Measurements from ENCODE around the gene SUPT3H.

Gene SUPT3H

DNA sequence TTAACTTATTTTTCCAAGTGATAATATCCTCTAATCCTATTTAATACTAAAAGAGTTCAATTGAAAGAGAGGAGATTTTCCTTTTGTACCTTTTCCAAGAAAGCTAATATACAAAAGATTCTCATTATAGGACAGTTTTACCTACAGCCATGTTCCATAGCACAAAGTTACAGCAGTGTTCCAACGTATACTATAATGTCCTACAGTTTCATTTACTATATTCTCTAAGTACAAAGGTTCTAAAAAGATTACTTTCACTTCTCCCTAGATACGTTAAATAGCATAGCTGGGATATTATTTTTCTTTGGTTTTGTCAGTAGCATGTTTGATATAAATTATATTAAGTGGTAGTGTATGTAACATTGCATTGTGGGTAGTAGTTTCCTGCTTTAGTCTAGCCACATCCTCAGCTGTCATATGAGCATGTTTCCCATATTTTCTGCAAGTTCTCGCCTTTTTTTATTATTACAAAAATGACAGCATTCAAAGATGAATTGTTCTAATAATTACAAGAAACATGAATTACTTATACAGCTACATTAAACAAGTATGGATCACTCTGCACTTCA, 54.0 kb downstream of the SUPT3H start:
- Histone ChIP-seq H3K36me3 (ENCODE audit: control insufficient read depth in 2 of 2, insufficient read depth in 2 of 2, low read length in 2 of 2) (no peaks in the 10 kb centered on the region), H3K4me3 (ENCODE audit: low read length in 2 of 2) (no peak overlapping the region), H3K27ac (ENCODE audit: low read length) (no peak overlapping the region)

DNA sequence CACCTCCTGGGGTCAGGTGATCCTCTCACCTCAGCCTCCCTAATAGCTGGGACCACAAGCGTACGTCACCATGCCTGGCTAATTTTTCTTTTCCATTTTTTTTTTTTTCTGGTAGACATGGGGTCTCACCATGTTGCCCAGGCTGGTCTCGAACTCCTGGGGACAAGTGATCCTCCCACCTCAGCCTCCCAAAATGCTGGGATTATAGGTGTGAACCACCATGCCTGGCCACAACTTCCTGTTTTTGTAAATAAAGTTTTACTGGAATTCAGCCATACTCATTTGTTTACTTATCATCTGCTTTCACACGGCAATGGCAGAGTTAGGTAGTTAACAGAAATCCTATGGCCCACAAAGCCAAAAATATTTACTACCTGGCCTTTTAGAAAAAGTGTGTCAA, 57.4 kb downstream of the SUPT3H start:
- no peaks in the 10 kb centered on the region for H3K36me3 ChIP-seq (ENCODE audit: control insufficient read depth in 2 of 2, insufficient read depth in 2 of 2, low read length in 2 of 2)
- H3K9ac ChIP-seq (ENCODE audit: low read length in 2 of 2): no peak overlapping the region
- no peak overlapping the region for H3K4me3 ChIP-seq (ENCODE audit: low read length in 2 of 2)
- H3K27ac ChIP-seq (ENCODE audit: low read length): no peak overlapping the region
- H3K4me1 ChIP-seq (ENCODE audit: control insufficient read depth, insufficient read depth, low read length): no peaks in the 10 kb centered on the region
- H3K27me3 ChIP-seq (ENCODE audit: control insufficient read depth in 1 of 2, insufficient read depth in 2 of 2, low read length in 2 of 2): no peaks in the 10 kb centered on the region
- H3K9me3 ChIP-seq (ENCODE audit: control insufficient read depth in 2 of 2, low read length in 2 of 2): peaks cover 0 to 3% of the 10 kb centered on the region in 2 donors

More for the DNA sequence above, 54.0 kb downstream of the SUPT3H start:
- no peaks in the 10 kb centered on the region for H3K9me3 ChIP-seq (ENCODE audit: control insufficient read depth in 2 of 2, low read length in 2 of 2)
- H3K4me1 ChIP-seq (ENCODE audit: control insufficient read depth, insufficient read depth, low read length): no peaks in the 10 kb centered on the region
- no peaks in the 10 kb centered on the region for H3K27me3 ChIP-seq (ENCODE audit: control insufficient read depth in 1 of 2, insufficient read depth in 2 of 2, low read length in 2 of 2)
- H3K9ac ChIP-seq (ENCODE audit: low read length in 2 of 2): no peak overlapping the region

- no peaks in the 10 kb centered on the region for H3K4me1 ChIP-seq (ENCODE audit: control insufficient read depth, insufficient read depth, low read length)
- H3K36me3 ChIP-seq (ENCODE audit: control insufficient read depth in 2 of 2, insufficient read depth in 2 of 2, low read length in 2 of 2): no peaks in the 10 kb centered on the region
- no peak overlapping the region for H3K27ac ChIP-seq (ENCODE audit: low read length)
- no peak overlapping the region for H3K4me3 ChIP-seq (ENCODE audit: low read length in 2 of 2)
- H3K27me3 ChIP-seq (ENCODE audit: control insufficient read depth in 1 of 2, insufficient read depth in 2 of 2, low read length in 2 of 2): no peaks in the 10 kb centered on the region
- H3K9me3 ChIP-seq (ENCODE audit: control insufficient read depth in 2 of 2, low read length in 2 of 2): peaks cover 0 to 3% of the 10 kb centered on the region in 2 donors
- H3K9ac ChIP-seq (ENCODE audit: low read length in 2 of 2): no peak overlapping the region
Observed at GRCh38 chr6:45314146-45314545, 63.6 kb downstream of the SUPT3H start.

GRCh38 chr6:45310118-45310788, 67.5 kb downstream of the SUPT3H start:
- Histone ChIP-seq H3K27ac (ENCODE audit: low read length) (no peak overlapping the region), H3K36me3 (ENCODE audit: control insufficient read depth in 2 of 2, insufficient read depth in 2 of 2, low read length in 2 of 2) (no peaks in the 10 kb centered on the region), H3K27me3 (ENCODE audit: control insufficient read depth in 1 of 2, insufficient read depth in 2 of 2, low read length in 2 of 2) (no peaks in the 10 kb centered on the region), H3K9ac (ENCODE audit: low read length in 2 of 2) (no peak overlapping the region), H3K4me3 (ENCODE audit: low read length in 2 of 2) (no peak overlapping the region), H3K4me1 (ENCODE audit: control insufficient read depth, insufficient read depth, low read length) (no peaks in the 10 kb centered on the region), H3K9me3 (ENCODE audit: control insufficient read depth in 2 of 2, low read length in 2 of 2) (no peaks in the 10 kb centered on the region)

DNA sequence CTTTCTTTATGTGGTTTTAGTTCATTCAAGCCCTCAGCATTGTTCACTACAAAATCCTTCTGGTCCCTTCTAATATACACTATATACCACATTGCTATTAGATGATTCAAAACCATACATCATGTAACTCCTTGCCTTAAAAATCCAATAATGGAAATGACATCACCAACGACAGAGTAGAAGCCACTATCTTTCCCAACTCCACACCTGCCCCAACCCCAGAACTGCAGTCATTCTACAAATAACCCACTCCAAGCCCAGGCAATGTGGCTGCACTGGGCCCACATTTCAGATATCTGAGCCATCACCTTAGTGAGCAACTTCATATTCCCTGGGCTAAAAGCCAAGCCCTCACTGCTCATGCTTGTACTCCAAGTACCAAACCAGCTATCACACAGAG, 72.2 kb downstream of the SUPT3H start:
- no peak overlapping the region for H3K4me3 ChIP-seq (ENCODE audit: low read length in 2 of 2)
- H3K27me3 ChIP-seq (ENCODE audit: control insufficient read depth in 1 of 2, insufficient read depth in 2 of 2, low read length in 2 of 2): no peaks in the 10 kb centered on the region
- H3K36me3 ChIP-seq (ENCODE audit: control insufficient read depth in 2 of 2, insufficient read depth in 2 of 2, low read length in 2 of 2): no peaks in the 10 kb centered on the region
- H3K9me3 ChIP-seq (ENCODE audit: control insufficient read depth in 2 of 2, low read length in 2 of 2): no peaks in the 10 kb centered on the region
- no peaks in the 10 kb centered on the region for H3K4me1 ChIP-seq (ENCODE audit: control insufficient read depth, insufficient read depth, low read length)
- no peak overlapping the region for H3K27ac ChIP-seq (ENCODE audit: low read length)
- no peak overlapping the region for H3K9ac ChIP-seq (ENCODE audit: low read length in 2 of 2)

DNA sequence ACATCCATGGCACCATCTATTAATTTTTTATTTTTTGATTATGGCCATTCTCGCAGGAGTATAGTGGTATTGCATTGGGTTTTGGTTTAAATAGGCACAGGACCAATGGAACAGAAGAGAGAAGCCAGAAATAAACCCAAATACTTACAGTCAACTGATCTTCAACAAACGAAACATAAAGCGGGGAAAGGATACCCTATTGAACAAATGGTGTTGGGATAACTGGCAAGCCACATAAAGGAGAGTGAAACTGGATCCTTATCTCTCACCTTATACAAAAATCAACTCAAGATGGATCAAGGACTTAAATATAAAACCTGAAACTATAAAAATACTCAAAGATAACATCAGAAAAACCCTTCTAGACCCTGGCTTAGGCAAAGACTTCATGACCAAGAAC, 74.9 kb downstream of the SUPT3H start:
- no peaks in the 10 kb centered on the region for H3K4me1 ChIP-seq (ENCODE audit: control insufficient read depth, insufficient read depth, low read length)
- H3K9ac ChIP-seq (ENCODE audit: low read length in 2 of 2): no peak overlapping the region
- no peak overlapping the region for H3K4me3 ChIP-seq (ENCODE audit: low read length in 2 of 2)
- H3K36me3 ChIP-seq (ENCODE audit: control insufficient read depth in 2 of 2, insufficient read depth in 2 of 2, low read length in 2 of 2): no peaks in the 10 kb centered on the region
- no peak overlapping the region for H3K27ac ChIP-seq (ENCODE audit: low read length)
- H3K27me3 ChIP-seq (ENCODE audit: control insufficient read depth in 1 of 2, insufficient read depth in 2 of 2, low read length in 2 of 2): no peaks in the 10 kb centered on the region
- H3K9me3 ChIP-seq (ENCODE audit: control insufficient read depth in 2 of 2, low read length in 2 of 2): no peaks in the 10 kb centered on the region

DNA sequence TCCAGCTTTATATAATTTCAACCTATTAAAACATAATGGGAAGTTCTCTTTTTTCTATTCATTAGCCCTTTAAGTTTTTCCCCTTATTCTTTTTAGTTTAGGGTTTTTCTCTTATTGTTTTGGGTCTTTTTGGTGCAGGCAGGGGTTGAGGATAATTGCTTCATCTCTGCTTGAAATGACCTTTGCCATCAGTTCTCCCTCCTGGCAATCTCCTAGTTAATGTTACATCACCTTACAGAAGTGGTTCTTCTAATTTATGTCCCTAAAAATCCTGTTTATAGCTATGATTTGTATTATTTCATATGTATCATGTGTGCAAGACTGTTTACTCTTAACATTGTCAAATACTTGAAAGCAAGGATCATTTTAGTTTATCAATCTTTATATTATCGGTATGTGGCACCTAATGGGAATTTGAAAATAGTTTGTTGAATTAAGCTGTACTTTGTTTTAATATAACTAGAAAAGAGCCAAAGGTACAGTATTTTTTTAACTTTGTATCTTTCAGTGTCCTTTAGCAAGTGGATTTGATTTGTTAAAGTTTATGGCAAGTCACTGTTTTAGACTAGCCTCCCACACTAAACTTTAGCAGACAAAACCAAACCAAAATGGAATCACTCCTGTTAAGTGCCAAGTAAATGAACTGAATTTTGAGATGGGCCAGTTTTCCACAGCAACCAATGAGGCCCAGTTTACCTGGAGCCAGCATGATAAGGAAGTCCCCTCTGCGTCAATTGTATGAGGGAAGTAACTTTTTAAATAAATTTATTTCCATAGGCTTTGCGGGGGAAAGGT, 76.2 kb downstream of the SUPT3H start:
- H3K36me3 ChIP-seq (ENCODE audit: control insufficient read depth in 2 of 2, insufficient read depth in 2 of 2, low read length in 2 of 2): no peaks in the 10 kb centered on the region
- no peak overlapping the region for H3K27ac ChIP-seq (ENCODE audit: low read length)
- H3K4me3 ChIP-seq (ENCODE audit: low read length in 2 of 2): no peak overlapping the region
- no peak overlapping the region for H3K9ac ChIP-seq (ENCODE audit: low read length in 2 of 2)
- H3K4me1 ChIP-seq (ENCODE audit: control insufficient read depth, insufficient read depth, low read length): no peaks in the 10 kb centered on the region
- no peaks in the 10 kb centered on the region for H3K9me3 ChIP-seq (ENCODE audit: control insufficient read depth in 2 of 2, low read length in 2 of 2)
- H3K27me3 ChIP-seq (ENCODE audit: control insufficient read depth in 1 of 2, insufficient read depth in 2 of 2, low read length in 2 of 2): no peaks in the 10 kb centered on the region

DNA sequence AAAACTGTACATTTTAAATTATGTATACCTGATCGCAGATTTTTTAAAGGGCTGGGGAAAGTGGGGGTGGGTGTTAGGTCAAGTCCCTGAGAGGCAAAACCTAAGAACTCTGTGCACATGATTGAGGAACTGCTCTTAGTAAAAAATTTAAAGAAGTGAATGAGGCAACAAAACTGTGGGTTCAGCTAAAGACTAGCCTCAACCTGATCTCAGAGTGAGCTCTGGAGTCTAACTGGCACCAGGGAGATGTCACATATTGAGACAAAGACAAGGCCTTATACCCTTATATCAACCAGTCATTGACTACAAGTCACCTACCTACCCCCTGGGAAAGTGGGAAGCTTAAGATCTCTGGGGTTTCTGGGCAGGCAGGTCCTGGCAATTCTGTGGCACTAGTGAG, 77.0 kb downstream of the SUPT3H start:
- H3K9me3 ChIP-seq (ENCODE audit: control insufficient read depth in 2 of 2, low read length in 2 of 2): no peaks in the 10 kb centered on the region
- H3K27ac ChIP-seq (ENCODE audit: low read length): no peak overlapping the region
- no peak overlapping the region for H3K9ac ChIP-seq (ENCODE audit: low read length in 2 of 2)
- no peak overlapping the region for H3K4me3 ChIP-seq (ENCODE audit: low read length in 2 of 2)
- no peaks in the 10 kb centered on the region for H3K36me3 ChIP-seq (ENCODE audit: control insufficient read depth in 2 of 2, insufficient read depth in 2 of 2, low read length in 2 of 2)
- no peaks in the 10 kb centered on the region for H3K4me1 ChIP-seq (ENCODE audit: control insufficient read depth, insufficient read depth, low read length)
- no peaks in the 10 kb centered on the region for H3K27me3 ChIP-seq (ENCODE audit: control insufficient read depth in 1 of 2, insufficient read depth in 2 of 2, low read length in 2 of 2)

DNA sequence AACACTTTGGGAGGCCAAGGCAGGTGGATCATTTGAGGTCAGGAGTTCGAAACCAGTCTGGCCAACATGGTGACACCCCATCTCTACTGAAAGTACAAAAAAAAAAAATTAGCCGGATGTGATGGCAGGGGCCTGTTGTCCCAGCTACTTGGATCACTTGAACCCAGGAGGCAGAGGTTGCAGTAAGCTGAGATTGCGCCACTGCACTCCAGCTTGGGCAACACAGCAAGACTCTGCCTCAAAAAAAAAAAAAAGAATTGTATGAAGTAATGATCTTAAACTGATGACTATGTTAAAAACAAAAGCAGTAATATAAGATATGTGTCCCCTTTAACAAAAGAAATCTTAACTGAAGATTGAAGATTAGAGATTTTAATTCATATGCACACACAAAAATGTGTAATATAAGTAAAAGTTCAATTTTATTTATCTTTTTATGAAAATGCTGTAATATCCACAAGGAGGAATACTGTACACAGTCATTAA, 78.6 kb downstream of the SUPT3H start:
- H3K4me1 ChIP-seq (ENCODE audit: control insufficient read depth, insufficient read depth, low read length): no peaks in the 10 kb centered on the region
- no peak overlapping the region for H3K4me3 ChIP-seq (ENCODE audit: low read length in 2 of 2)
- H3K9me3 ChIP-seq (ENCODE audit: control insufficient read depth in 2 of 2, low read length in 2 of 2): no peaks in the 10 kb centered on the region
- no peaks in the 10 kb centered on the region for H3K36me3 ChIP-seq (ENCODE audit: control insufficient read depth in 2 of 2, insufficient read depth in 2 of 2, low read length in 2 of 2)
- H3K27me3 ChIP-seq (ENCODE audit: control insufficient read depth in 1 of 2, insufficient read depth in 2 of 2, low read length in 2 of 2): no peaks in the 10 kb centered on the region
- H3K27ac ChIP-seq (ENCODE audit: low read length): no peak overlapping the region
- H3K9ac ChIP-seq (ENCODE audit: low read length in 2 of 2): no peak overlapping the region

DNA sequence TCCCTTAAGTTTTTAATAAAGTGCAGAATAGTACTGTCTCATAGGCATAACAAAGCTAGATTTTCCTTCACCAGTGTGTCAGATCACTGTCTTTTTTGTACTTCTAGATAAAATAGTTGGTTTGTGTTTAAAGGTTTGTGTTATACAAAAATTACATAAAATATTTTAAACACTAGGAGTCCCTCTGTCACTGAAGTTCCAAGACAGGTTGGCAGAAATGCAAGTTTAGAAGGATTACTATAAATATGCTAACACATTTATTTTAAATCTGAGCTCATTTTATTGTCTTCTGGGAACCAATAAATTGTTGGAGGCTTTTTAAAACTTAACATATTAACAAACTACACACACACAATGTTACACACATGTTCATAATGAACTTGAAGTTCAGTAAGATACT, 80.4 kb downstream of the SUPT3H start:
- no peak overlapping the region for H3K4me3 ChIP-seq (ENCODE audit: low read length in 2 of 2)
- no peaks in the 10 kb centered on the region for H3K36me3 ChIP-seq (ENCODE audit: control insufficient read depth in 2 of 2, insufficient read depth in 2 of 2, low read length in 2 of 2)
- no peaks in the 10 kb centered on the region for H3K4me1 ChIP-seq (ENCODE audit: control insufficient read depth, insufficient read depth, low read length)
- no peak overlapping the region for H3K27ac ChIP-seq (ENCODE audit: low read length)
- H3K9me3 ChIP-seq (ENCODE audit: control insufficient read depth in 2 of 2, low read length in 2 of 2): no peaks in the 10 kb centered on the region
- H3K27me3 ChIP-seq (ENCODE audit: control insufficient read depth in 1 of 2, insufficient read depth in 2 of 2, low read length in 2 of 2): no peaks in the 10 kb centered on the region
- H3K9ac ChIP-seq (ENCODE audit: low read length in 2 of 2): no peak overlapping the region
